NCI-H1694 treated with DMSO at 0.1 percent for 48 hours (cell line): Measurements from ENCODE around the gene ISCU.

Source experiments
- DNase-seq: peaks from one replicate; lab custom pipeline; 2025; lab: John Stamatoyannopoulos, UW

The ISCU gene

GRCh38 chr12:108562348-108563135 is at the start of gene ISCU:
TSS of gene ISCU (plus strand) at chr12:108562596. CDS start at chr12:108562623, 27 bp downstream.
- peak; percentile 83 for DNase-seq

GRCh38 chr12:108514468-108514972 is 47.9 kb upstream of the ISCU start:
- DNase-seq: no peak

GRCh38 chr12:108514973-108515814 is 47.2 kb upstream of the ISCU start, which contains the start of gene FICD:
TSS of gene FICD (plus strand) at chr12:108515277. CDS start at chr12:108516973, 1,696 bp downstream.
- peak; percentile 94 for DNase-seq

GRCh38 chr12:108515916-108516315 is 46.5 kb upstream of the ISCU start:
- DNase-seq: no peak

GRCh38 chr12:108516511-108517275 is 45.7 kb upstream of the ISCU start:
- no peak for DNase-seq

- no peak for DNase-seq
Measured at GRCh38 chr12:108517288-108518100, 44.9 kb upstream of the ISCU start.

- no peak for DNase-seq
Measured at GRCh38 chr12:108518101-108518715, 44.2 kb upstream of the ISCU start.

- no peak for DNase-seq
Measured at GRCh38 chr12:108518716-108519496, 43.5 kb upstream of the ISCU start.

- DNase-seq: no peak
Measured at GRCh38 chr12:108519558-108519957, 42.8 kb upstream of the ISCU start.

GRCh38 chr12:108523365-108523764 is 39.0 kb upstream of the ISCU start:
- DNase-seq: no peak

GRCh38 chr12:108525681-108526080 is 36.7 kb upstream of the ISCU start:
- no peak for DNase-seq

- DNase-seq: no peak
Measured at GRCh38 chr12:108526482-108527165, 35.8 kb upstream of the ISCU start.

- DNase-seq: no peak
Measured at GRCh38 chr12:108527166-108527496, 35.3 kb upstream of the ISCU start.

GRCh38 chr12:108530161-108530560 is 32.2 kb upstream of the ISCU start:
- DNase-seq: no peak

- peak; percentile 84 for DNase-seq
Measured at GRCh38 chr12:108531929-108532848, 30.2 kb upstream of the ISCU start.

GRCh38 chr12:108538146-108538545 is 24.2 kb upstream of the ISCU start:
- no peak for DNase-seq

- no peak for DNase-seq
Measured at GRCh38 chr12:108538616-108539195, 23.7 kb upstream of the ISCU start.

GRCh38 chr12:108542320-108542719 is 20.1 kb upstream of the ISCU start:
- DNase-seq: no peak
